Activated CD8-positive, alpha-beta memory T cell treated with anti-CD3 and anti-CD28 coated beads for 24 hours (primary cell): ENCODE results near the gene VPS37D.
"Not testable (repeated sequence)": the region's sequence is repeated elsewhere in the genome, so short reads cannot be mapped to it uniquely, and the experiment has no call there.

Experiments used
- DNase-seq: peaks from one replicate; pipeline ENCODE4 v3.0.0-alpha.2; 2020

Gene VPS37D

DNA sequence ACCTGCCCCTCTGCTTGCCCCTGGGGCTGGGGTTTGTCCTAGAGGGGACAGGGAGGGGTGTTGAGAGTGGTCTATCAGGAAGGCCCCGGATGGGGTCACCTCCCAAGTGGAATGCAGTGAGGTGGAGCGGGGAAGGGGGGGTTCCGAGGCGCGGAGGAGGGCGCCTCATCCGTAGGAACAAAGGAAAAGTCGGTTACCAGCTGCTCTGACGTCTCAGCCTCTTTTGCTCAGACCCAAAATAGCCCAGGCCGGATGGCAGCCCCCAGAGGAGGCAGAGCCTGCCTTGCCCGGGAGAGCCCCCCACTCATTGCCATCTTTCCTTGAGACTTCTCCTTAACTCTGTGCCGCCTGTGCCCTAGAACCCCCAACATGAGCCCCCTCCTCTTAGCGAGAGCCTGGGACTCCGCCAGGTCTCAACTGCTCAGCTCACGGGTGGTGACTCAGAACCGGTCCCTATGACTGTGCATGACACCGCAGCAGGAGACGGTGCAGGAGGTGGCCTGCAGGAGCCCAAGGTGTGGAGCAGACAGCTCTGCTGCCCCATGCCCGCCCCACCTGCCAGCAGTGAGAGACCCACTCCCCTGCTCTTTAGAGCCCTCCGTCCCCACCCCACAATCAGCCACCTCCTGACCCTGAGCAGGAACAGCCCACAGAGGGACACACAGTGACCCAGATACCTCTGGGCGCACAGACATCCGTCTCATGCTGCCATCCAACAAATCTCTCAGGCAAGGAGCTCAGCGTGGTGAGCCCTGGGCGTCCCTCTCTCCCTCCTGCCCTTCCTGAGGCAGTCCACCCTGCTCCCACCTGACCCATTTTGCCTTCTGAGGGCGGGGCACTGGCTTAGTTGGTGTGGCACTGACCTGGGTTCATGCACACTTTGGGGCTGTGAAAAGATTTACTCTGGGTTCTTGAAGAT, 38.8 kb downstream of the VPS37D start:
- no peak for DNase-seq

DNA sequence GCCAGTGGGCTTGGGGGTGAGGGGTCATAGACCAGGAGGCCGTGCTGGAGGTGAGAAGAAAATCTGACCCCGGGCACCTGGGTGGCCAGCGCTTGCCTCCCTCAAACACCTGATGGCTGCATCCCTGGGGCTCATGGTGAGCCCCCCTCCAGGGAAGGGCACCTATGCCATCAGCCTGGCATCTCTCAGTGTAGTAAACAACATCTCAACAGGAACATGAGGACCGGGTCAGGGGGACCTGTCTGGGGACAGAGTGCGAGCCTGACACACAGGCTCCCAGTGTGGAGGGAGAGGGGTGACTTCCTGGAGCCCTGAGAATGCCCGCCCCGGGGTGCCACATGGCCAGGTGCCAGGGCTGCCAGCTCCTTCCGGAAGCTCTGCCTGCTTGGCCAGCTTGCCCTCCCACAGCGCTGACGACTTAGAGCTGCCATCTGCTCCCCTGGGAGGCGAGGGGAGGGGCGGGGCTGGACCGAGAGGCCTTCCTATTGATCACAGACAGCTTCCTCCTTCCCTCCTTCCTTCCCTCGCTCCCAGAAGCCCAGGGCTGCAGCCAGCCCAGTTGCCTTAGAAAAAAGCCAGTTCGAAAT, 39.5 kb downstream of the VPS37D start:
- DNase-seq: no peak

DNA sequence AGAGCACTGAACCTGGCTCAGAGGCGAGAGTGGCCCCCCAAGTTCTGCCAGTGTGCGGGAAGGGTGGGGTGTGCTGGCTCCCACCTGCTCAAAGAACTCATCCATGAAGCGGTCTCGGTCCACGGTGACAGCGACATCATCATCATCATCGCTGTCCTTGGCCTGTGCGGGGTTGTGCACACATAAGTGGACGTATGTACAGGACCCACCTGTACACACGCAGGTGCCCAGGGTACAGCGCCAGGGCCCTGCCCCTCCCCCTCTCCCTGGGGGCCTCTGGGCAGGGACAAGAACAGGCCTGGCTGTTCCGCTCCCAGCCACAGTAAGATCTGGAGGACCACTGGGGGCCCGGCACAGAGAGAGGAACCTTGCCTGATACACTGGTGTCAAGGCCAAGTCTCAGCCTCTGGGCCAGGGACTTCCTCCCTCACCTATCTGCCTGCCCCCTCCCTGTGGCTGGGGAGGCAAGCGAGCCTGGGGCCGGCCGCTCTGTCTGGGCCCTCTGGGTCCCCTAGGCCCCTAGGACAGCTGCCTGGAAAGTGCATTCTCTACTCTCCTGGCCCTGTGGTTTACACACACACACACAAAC, 41.4 kb downstream of the VPS37D start:
- no peak for DNase-seq

DNA sequence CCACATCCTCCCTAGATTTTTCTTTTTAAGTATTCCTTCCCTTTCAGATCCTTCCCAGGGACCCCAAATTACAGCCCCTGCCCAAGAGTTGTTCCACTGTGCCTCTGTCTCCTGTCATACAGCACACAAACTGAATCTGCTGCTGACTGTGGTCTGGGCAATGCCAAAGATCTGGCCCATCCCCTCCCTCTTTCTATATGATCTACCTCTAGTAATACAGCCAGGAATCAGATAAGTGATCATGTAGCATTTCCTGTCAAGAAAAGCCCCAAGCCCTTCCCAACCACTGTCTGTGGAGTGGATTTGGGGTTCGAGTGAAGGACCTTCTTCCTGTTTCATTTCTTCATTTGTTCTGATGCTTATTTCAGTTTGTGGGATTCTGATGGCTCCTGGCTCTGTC, 45.1 kb downstream of the VPS37D start:
- DNase-seq: no peak

DNA sequence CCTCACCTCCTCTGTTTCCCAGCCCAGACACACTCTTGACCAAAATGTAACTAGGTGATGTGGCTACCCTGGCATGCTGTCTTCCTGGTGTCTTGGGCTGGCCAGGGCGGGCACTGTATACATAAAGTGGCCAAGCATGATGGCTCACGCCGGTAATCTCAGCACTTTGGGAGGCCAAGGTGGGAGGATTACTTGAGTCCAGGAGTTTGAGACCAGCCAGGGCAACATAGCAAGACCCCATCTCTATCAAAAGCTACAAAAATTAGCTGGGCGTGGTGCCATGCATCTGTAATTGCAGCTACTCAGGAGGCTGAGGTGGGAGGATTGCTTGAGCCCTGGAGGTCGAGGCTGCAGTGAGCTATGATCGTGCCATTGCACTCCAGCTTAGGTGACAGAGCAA, 45.7 kb downstream of the VPS37D start:
- DNase-seq: not testable (repeated sequence)

DNA sequence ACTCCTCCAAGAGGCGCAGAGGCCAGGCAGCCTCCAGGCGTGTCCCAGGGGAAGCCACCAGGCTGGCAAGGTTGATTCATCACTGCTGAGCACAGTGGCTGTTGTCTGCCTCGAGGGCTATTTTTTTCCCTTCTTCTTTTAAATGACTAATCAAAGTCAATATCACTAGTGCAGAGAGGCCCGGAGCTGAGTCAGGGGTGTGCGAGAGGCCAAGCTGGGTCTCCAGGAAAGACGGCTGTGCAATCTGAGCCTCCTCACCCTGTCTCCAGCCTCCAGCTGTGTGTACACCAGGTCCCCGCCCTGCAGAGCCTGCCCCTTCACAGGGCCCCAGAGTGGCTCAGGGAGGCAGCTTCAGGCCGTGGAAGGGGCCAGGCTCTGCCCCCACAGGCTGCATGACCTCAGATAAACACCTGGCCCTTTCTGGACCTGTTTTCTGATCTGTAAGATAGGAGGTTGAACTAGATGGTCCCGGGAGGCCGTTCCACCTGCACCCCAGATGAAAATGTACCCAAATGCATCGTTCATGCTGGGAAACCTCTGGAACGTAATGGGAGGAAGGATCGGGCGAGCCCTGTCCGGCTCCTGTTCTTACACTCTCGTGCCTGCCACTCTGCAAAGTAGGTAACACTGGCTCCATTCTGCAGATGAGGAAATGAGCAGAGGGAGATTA, 48.2 kb downstream of the VPS37D start:
- no peak for DNase-seq

DNA sequence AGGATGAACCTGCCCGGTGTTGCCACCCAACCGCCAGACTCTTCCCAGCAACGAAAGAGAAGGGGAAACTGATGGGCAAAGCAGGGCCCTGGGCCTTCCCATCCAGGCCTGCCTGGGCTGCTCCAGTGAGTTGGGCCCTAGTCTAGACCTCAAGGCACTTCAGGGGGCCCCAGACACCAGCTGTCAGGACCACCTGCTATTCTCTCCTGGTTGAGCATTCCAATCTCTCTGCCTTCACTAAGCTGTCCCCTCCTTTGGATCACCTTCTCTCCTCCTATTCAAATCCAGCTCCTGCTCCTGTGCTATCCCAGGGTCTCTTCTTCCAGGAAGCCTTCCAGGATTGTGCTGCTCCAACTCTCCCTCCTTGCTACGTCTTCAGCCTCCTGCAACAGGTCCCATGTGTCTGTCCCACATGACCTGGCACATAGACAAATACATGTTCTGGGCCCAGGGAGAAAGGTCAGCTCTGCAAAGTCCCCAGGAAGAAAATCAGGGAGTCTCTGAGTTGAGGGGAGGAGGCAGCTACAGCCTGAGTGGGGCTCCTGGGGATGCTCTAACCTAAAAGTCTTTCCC, 48.8 kb downstream of the VPS37D start:
- DNase-seq: no peak

DNA sequence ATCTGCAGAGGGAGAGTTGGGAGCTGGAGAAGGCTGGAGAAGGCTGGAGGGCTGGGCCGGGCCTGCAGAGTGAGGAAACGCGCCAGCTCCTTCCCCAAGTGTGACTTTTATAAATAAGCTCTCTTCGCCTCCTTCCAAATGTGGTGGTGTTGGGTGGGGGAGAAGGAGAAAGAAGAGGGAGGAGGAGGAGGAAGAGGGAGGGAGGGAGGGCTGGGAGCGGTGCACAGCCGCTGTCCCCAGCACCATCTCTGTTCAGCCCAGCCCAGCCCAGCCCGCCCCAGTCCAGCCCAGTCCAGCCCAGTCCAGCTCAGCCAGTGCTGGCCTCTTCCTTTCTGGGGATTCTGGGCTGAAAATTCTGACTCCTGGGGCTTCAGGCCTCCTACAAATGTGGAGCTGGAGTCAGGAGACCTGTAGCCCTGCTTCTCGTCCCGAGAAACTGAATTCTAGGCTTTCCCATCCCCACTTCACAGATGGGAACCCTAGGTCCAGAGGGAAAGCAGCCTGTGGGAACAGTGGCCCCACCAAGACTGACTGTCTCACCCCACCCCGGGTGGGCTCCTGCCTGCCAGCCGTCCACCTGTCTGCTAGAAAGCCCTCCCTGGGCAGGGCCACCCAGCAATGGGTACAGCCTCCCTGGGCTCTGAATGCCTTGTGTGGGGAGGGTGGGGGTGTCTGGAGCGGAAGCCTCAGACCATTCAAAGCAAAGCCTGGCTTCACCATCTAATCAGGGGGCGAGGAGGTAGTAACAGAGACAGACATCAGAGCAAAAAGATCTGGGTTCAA, 49.6 kb downstream of the VPS37D start:
- DNase-seq: no peak

DNA sequence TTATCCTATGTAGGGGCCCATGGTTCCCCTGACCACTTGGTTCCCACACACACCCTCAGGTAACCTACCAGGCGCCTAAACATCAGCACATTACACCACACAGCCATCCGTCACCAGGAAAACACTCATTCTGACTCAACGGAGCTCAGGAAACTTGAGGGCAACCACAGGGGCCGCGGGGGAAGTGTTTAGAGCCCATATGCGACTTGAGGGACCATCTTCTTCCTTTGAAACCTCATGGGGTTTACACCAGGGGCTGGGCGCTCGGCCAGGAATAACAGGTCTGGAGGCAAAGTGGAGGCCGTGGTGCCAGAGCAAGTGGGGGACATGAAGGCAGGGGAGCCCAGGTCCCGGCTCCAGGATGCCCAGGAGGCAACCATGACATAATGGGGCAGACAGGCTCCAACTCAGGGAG, 50.4 kb downstream of the VPS37D start:
- DNase-seq: peak; percentile 89

DNA sequence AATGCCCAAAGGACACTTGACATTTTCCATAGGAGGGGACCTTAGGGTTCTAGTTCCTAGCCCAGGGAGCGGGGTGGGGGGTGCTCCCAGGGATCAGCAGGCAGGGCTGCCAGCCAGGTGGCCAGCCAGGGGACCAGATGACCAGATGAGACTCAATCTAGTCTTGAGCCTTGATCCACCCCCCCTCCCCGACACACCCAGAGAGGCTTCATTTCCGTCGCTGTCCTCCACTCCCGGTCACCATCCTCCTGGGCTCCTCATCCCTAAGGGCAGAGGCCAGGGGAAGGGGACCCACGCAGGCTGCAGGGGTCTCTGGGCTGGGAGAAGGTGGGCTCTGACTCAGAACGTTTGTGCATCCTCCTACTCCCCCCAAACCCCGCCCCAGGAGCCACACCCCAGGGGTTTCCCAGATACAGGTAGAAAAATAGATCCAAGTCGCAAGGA, 50.8 kb downstream of the VPS37D start:
- peak; percentile 71 for DNase-seq

DNA sequence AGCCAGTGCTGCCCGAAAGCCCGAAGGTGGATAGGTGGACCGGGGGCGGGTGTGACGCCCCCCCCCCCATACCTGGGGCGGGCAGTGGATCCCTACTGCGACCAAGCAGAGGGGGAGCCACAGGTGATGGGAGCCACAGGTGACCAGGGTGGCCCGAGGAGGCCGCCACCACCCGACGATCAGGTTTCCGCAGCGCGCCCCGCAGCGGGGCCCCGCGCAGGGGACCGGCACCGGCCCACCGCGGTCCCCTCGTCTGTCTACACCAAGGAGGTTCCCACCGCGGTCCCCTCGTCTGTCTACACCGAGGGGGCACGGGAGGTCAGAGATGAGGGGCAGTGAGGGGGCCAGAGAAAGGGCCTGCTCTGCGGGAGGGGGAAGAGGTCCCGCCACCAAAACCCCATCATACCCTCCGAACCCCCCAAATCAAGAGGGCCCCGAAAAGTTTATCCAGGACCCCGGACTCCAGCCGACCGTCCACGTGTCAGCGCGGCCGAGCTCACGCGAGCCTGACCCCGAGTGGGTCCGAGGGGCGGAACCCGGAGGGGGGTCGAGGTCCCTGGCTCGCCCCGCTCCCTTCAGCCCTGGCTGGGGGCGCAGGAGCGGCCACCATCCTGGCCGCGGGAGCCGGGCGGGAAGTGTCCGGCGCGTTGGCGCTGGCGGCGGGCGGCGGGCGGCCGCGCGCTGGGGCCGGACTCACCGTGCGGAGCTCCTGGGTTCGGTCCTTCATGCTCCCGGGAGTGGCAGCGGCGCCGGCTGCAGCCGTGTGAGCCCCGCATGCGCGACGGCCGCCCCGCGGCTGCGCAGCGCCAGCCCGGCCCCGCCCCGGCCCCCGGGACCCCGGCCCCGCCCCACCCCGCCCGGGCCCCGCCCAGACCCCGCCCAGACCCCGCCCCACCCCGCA, 51.5 kb downstream of the VPS37D start, which contains the start of gene STX1A:
TSS of gene STX1A (minus strand) at position 765 of the 901 bp plus-strand sequence. CDS start at position 727, 38 bp downstream.
- DNase-seq: peak; percentile 87

DNA sequence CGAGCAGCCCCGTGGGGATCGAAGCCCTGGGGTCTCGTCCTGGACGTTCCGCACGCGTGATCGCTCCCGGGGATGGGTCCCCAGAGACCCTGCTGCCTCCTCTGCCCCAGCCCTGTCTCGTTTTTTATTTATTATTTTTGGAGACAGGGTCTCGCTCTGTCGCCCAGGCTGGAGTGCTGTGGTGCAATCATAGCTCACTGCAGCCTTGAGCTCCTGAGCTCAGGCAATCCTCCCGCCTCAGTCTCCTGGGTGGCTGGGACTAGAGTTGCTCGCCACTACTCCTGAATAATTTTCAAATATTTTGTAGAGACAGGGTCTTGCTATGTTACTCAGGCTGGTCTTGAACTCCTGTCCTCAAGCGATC, 52.2 kb downstream of the VPS37D start:
- no peak for DNase-seq

DNA sequence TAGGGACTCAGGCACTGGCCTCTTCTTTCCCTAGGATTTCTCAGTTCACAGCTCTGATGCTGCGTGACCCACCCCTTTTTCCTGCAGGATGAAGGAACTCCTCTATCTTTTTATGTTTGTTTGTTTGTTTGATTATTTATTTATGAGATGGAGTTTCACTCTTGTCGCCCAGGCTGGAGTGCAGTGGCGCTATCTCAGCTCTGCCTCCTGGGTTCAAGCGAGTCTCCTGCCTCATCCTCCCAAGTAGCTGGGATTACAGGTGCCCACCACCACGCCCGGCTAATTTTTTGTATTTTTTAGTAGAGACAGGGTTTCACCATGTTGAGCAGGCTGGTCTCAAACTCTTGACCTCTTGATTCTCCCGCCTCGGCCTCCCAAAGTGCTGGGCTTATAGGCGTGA, 52.8 kb downstream of the VPS37D start:
- DNase-seq: not testable (repeated sequence)

DNA sequence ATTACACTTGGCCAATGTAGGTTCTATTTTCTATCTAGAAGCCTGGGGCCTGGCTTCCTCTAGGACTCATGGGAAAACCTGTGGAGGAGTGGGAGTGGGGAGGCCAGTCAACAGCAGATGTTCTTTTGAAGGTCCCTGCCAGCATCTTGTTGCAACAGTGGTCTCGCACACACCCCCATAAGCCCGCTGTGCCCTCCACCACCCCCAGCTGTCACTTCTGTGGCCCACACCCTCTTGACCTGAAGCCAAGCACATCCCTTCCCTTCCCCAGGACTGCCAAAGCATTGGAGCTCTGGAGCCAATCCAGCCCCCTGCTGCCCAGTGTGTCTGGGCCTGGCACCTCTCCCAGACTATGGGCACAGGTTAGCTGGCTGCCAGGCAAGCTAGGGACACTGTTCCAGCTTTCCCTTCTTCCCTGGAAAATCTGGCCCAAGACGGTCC, 53.8 kb downstream of the VPS37D start:
- no peak for DNase-seq
